ENCODE measurements around the gene GPC6. TPM values are rescaled to one million over a fixed set of nuclear protein-coding genes. Genes with fewer than 3 reads are reported as not detected.

Gene GPC6
- total RNA-seq, 1 experiment from 2014 or later, result 0.22 TPM

DNA sequence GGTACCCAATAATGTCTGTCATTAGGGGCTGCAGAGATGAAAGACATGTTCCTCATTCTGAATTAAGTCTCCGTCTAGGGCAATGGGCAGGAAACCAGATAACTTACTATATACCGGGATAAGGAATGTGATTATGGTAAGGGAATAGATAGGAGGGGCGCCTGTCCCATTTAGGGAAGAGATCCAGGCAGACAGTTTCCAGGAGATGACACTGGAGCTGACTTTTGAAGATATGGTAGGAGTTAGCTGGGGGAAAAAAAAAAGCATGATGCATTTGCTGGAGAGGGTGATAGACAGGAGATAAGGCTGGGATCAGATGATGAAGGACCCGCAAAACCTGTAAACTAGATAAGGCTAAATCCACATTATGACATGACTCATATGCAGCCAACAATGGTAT lies 912.2 kb downstream of the GPC6 start (continued):
- TF ChIP-seq, protein P1, sequence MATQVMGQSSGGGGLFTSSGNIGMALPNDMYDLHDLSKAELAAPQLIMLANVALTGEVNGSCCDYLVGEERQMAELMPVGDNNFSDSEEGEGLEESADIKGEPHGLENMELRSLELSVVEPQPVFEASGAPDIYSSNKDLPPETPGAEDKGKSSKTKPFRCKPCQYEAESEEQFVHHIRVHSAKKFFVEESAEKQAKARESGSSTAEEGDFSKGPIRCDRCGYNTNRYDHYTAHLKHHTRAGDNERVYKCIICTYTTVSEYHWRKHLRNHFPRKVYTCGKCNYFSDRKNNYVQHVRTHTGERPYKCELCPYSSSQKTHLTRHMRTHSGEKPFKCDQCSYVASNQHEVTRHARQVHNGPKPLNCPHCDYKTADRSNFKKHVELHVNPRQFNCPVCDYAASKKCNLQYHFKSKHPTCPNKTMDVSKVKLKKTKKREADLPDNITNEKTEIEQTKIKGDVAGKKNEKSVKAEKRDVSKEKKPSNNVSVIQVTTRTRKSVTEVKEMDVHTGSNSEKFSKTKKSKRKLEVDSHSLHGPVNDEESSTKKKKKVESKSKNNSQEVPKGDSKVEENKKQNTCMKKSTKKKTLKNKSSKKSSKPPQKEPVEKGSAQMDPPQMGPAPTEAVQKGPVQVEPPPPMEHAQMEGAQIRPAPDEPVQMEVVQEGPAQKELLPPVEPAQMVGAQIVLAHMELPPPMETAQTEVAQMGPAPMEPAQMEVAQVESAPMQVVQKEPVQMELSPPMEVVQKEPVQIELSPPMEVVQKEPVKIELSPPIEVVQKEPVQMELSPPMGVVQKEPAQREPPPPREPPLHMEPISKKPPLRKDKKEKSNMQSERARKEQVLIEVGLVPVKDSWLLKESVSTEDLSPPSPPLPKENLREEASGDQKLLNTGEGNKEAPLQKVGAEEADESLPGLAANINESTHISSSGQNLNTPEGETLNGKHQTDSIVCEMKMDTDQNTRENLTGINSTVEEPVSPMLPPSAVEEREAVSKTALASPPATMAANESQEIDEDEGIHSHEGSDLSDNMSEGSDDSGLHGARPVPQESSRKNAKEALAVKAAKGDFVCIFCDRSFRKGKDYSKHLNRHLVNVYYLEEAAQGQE (IDR thresholded peaks at IDR 0.05; ENCODE audit: low read depth), result no peak

DNA sequence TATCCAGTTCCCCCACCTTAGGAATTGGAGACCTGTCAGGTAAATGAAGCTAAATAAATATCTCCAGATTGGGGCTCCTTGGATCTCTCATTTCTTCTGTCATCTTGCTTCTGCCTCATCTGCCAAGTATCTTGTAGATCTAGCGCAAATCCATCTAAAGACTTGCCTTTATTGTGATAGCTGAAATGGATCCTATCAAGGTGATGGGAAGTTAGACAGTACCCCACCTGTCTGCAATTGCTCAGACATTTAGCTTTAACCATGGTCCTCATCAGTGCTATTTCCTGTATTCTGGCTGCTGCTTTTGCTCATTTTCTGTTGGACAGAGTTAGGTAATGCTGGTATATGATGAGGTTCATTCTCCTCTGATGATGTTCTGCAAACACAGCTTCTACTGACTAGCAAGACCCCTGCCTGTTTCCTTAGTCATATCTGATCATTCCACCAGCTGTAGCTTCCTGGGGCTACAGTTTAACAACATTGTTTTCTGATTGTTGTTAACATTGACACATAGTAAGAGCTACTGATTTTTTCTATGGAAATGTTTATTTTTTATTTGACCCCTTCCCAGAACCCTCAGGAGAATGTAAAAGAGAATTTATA lies 912.9 kb downstream of the GPC6 start:
- Histone ChIP-seq H3K79me2 (ENCODE audit: insufficient read depth, low read length) (no peaks in the 10 kb centered on the region), H3K4me3 (replicated peaks in 1 of 2; ENCODE audit: low read depth in 1 of 2, low read length in 2 of 2) (no peak overlapping the region), H3K9me2 (ENCODE audit: insufficient read depth) (no peaks in the 10 kb centered on the region), H4K20me1 (ENCODE audit: insufficient read depth) (no peaks in the 10 kb centered on the region), H3K9ac (ENCODE audit: low read length) (no peak overlapping the region), H3K9me3 (ENCODE audit: control insufficient read depth in 1 of 2, insufficient read depth in 1 of 2, low read depth in 1 of 2, low read length in 2 of 2) (peaks cover 0 to 15% of the 10 kb centered on the region in 2 experiments; a peak in 2 of 4 replicates), H3K27ac (ENCODE audit: low read depth, low read length) (no peak overlapping the region), H3K4me2 (ENCODE audit: low read length) (no peak overlapping the region), H3K4me1 (ENCODE audit: control insufficient read depth in 1 of 2, insufficient read depth in 2 of 2, low read length in 2 of 2) (no peaks in the 10 kb centered on the region), H3K36me3 (ENCODE audit: control insufficient read depth in 1 of 2, insufficient read depth in 2 of 2, low read length in 2 of 2) (no peaks in the 10 kb centered on the region), H3K27me3 (ENCODE audit: insufficient read depth, low read length) (no peaks in the 10 kb centered on the region), H2AFZ (ENCODE audit: low read depth, low read length, poor library complexity, severe bottlenecking) (no peak overlapping the region)
- CTCF ChIA-PET, result no interaction called here
- ATAC-seq (no peak), DNase-seq (ENCODE audit: low read depth, low spot score) (no peak)
- POLR2A ChIA-PET, result no interaction called here
- BruUV-seq (replicated peaks), result no TSS peak
- intact Hi-C loops (cut with micrococcal nuclease), result no loop called here
- RAD21 ChIA-PET (ENCODE audit: low non-redundant PET in 1 of 2, low total read pairs in 2 of 2, uncharacterized antibody in 2 of 2, unreplicated experiment in 2 of 2), result no interaction called here
- TF ChIP-seq, protein P2, sequence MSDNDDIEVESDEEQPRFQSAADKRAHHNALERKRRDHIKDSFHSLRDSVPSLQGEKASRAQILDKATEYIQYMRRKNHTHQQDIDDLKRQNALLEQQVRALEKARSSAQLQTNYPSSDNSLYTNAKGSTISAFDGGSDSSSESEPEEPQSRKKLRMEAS (IDR thresholded peaks at IDR 0.05), result no peak
- no peak for TF ChIP-seq EZH2phosphoT487 (IDR thresholded peaks at IDR 0.05; ENCODE audit: borderline replicate concordance)
- TF ChIP-seq, protein P3, sequence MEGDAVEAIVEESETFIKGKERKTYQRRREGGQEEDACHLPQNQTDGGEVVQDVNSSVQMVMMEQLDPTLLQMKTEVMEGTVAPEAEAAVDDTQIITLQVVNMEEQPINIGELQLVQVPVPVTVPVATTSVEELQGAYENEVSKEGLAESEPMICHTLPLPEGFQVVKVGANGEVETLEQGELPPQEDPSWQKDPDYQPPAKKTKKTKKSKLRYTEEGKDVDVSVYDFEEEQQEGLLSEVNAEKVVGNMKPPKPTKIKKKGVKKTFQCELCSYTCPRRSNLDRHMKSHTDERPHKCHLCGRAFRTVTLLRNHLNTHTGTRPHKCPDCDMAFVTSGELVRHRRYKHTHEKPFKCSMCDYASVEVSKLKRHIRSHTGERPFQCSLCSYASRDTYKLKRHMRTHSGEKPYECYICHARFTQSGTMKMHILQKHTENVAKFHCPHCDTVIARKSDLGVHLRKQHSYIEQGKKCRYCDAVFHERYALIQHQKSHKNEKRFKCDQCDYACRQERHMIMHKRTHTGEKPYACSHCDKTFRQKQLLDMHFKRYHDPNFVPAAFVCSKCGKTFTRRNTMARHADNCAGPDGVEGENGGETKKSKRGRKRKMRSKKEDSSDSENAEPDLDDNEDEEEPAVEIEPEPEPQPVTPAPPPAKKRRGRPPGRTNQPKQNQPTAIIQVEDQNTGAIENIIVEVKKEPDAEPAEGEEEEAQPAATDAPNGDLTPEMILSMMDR (IDR thresholded peaks at IDR 0.05 in 2 of 3, conservative IDR thresholded peaks at IDR 0.05 in 1 of 3; ENCODE audit: borderline replicate concordance in 1 of 3, insufficient read depth in 1 of 3, low read depth in 2 of 3, low read length in 2 of 3), result no peak
